T-helper 2 cell treated with Interferon-gamma antibody and Interleukin-4, amounts not matched to agents 5 μg/mL and 100 μg/mL, for 36 hours (primary cell): ENCODE data around the gene CCDC9B.
A peak's percentile ranks its signal among the peaks of the same experiment; 100 is the strongest.

Experiments
- DNase-seq: peaks from one replicate; pipeline ENCODE4 v3.0.0; 2021; ENCODE audit warnings: low spot score
- H3K27ac Mint-ChIP-seq: one replicate; pipeline ENCODE4 v1.8.0; 2021; ENCODE audit warnings: mild to moderate bottlenecking, mixed read lengths
- H3K27me3 Mint-ChIP-seq: one replicate; pipeline ENCODE4 v1.8.0; 2021; ENCODE audit warnings: low read depth, mixed read lengths
- H3K36me3 Mint-ChIP-seq: one replicate; pipeline ENCODE4 v1.8.0; 2021; ENCODE audit warnings: low read depth, mixed read lengths
- H3K4me1 Mint-ChIP-seq: one replicate; pipeline ENCODE4 v1.8.0; 2021; ENCODE audit warnings: low read depth, mixed read lengths
- H3K4me3 Mint-ChIP-seq: one replicate; pipeline ENCODE4 v1.8.0; 2022; ENCODE audit warnings: mild to moderate bottlenecking, moderate library complexity, mixed read lengths
- H3K9me3 Mint-ChIP-seq: one replicate; pipeline ENCODE4 v1.8.0; 2021; ENCODE audit warnings: mixed read lengths

Gene CCDC9B

GRCh38 chr15:40323953-40324937, 16.5 kb downstream of the CCDC9B start:
- H3K9me3 Mint-ChIP-seq = no peaks in the 10 kb centered on the region
- peaks cover 43% of the 10 kb centered on the region for H3K4me1 Mint-ChIP-seq
- no peak overlapping the region for H3K27ac Mint-ChIP-seq
- no peak for DNase-seq
- H3K4me3 Mint-ChIP-seq = peak overlapping the region; percentile 78
- peaks cover 24% of the 10 kb centered on the region for H3K27me3 Mint-ChIP-seq
- peaks cover 5% of the 10 kb centered on the region for H3K36me3 Mint-ChIP-seq

GRCh38 chr15:40323239-40323952, 17.3 kb downstream of the CCDC9B start, which contains the start of gene INAFM2:
INAFM2 (plus strand) TSS chr15:40323692; CDS start chr15:40324056, 364 bp downstream.
- peaks cover 35% of the 10 kb centered on the region for H3K4me1 Mint-ChIP-seq
- H3K27ac Mint-ChIP-seq = no peak within 1 kb of the TSS
- peak within 1 kb of the TSS; percentile 78 for H3K4me3 Mint-ChIP-seq
- peaks cover 24% of the 10 kb centered on the region for H3K27me3 Mint-ChIP-seq
- peak; percentile 86 for DNase-seq
- H3K9me3 Mint-ChIP-seq = no peaks in the 10 kb centered on the region
- H3K36me3 Mint-ChIP-seq = peaks cover 5% of the 10 kb centered on the region

GRCh38 chr15:40322531-40323238, 18.1 kb downstream of the CCDC9B start:
- DNase-seq = no peak
- Mint-ChIP-seq H3K27me3 (peaks cover 26% of the 10 kb centered on the region), H3K4me1 (peaks cover 31% of the 10 kb centered on the region), H3K4me3 (peak overlapping the region; percentile 75), H3K27ac (no peak overlapping the region), H3K9me3 (no peaks in the 10 kb centered on the region), H3K36me3 (peaks cover 5% of the 10 kb centered on the region)

- Mint-ChIP-seq H3K36me3 (peaks cover 3% of the 10 kb centered on the region), H3K4me1 (peaks cover 22% of the 10 kb centered on the region), H3K27ac (no peak overlapping the region), H3K27me3 (peaks cover 35% of the 10 kb centered on the region), H3K9me3 (no peaks in the 10 kb centered on the region), H3K4me3 (peak overlapping the region; percentile 44)
- DNase-seq = peak; percentile 50
Measured at GRCh38 chr15:40320931-40321371, 19.8 kb downstream of the CCDC9B start.

- H3K36me3 Mint-ChIP-seq = peaks cover 3% of the 10 kb centered on the region
- H3K27ac Mint-ChIP-seq = no peak overlapping the region
- DNase-seq = no peak
- peaks cover 21% of the 10 kb centered on the region for H3K4me1 Mint-ChIP-seq
- H3K9me3 Mint-ChIP-seq = no peaks in the 10 kb centered on the region
- H3K27me3 Mint-ChIP-seq = peaks cover 36% of the 10 kb centered on the region
- no peak overlapping the region for H3K4me3 Mint-ChIP-seq
Measured at GRCh38 chr15:40320409-40320808, 20.3 kb downstream of the CCDC9B start.

GRCh38 chr15:40317580-40317979, 23.2 kb downstream of the CCDC9B start:
- H3K4me1 Mint-ChIP-seq = peaks cover 16% of the 10 kb centered on the region
- no peaks in the 10 kb centered on the region for H3K9me3 Mint-ChIP-seq
- no peaks in the 10 kb centered on the region for H3K36me3 Mint-ChIP-seq
- H3K27me3 Mint-ChIP-seq = peaks cover 53% of the 10 kb centered on the region
- H3K27ac Mint-ChIP-seq = no peak overlapping the region
- H3K4me3 Mint-ChIP-seq = no peak overlapping the region
- no peak for DNase-seq

GRCh38 chr15:40316931-40317330, 23.8 kb downstream of the CCDC9B start:
- no peaks in the 10 kb centered on the region for H3K36me3 Mint-ChIP-seq
- H3K4me3 Mint-ChIP-seq = no peak overlapping the region
- H3K9me3 Mint-ChIP-seq = no peaks in the 10 kb centered on the region
- peaks cover 10% of the 10 kb centered on the region for H3K4me1 Mint-ChIP-seq
- no peak overlapping the region for H3K27ac Mint-ChIP-seq
- peaks cover 58% of the 10 kb centered on the region for H3K27me3 Mint-ChIP-seq
- no peak for DNase-seq

- H3K27me3 Mint-ChIP-seq = peaks cover 55% of the 10 kb centered on the region
- DNase-seq = no peak
- H3K36me3 Mint-ChIP-seq = no peaks in the 10 kb centered on the region
- H3K9me3 Mint-ChIP-seq = no peaks in the 10 kb centered on the region
- H3K4me3 Mint-ChIP-seq = no peak overlapping the region
- H3K4me1 Mint-ChIP-seq = peaks cover 6% of the 10 kb centered on the region
- H3K27ac Mint-ChIP-seq = no peak overlapping the region
Measured at GRCh38 chr15:40314723-40315276, 25.9 kb downstream of the CCDC9B start.

GRCh38 chr15:40313531-40314398, 27.0 kb downstream of the CCDC9B start:
- no peak overlapping the region for H3K4me3 Mint-ChIP-seq

GRCh38 chr15:40312370-40313158, 28.2 kb downstream of the CCDC9B start:
- Mint-ChIP-seq H3K36me3 (peaks cover 2% of the 10 kb centered on the region), H3K4me3 (no peak overlapping the region), H3K4me1 (peaks cover 20% of the 10 kb centered on the region), H3K27ac (no peak overlapping the region), H3K27me3 (peaks cover 53% of the 10 kb centered on the region), H3K9me3 (no peaks in the 10 kb centered on the region)
- no peak for DNase-seq

More at GRCh38 chr15:40313531-40314398, 27.0 kb downstream of the CCDC9B start:
- no peak overlapping the region for H3K27ac Mint-ChIP-seq
- DNase-seq = no peak
- H3K4me1 Mint-ChIP-seq = peaks cover 16% of the 10 kb centered on the region
- H3K27me3 Mint-ChIP-seq = peaks cover 55% of the 10 kb centered on the region
- no peaks in the 10 kb centered on the region for H3K36me3 Mint-ChIP-seq
- H3K9me3 Mint-ChIP-seq = no peaks in the 10 kb centered on the region

GRCh38 chr15:40310993-40311392, 29.7 kb downstream of the CCDC9B start:
- peak overlapping the region; percentile 39 for H3K27ac Mint-ChIP-seq
- DNase-seq = no peak
- H3K27me3 Mint-ChIP-seq = peaks cover 42% of the 10 kb centered on the region
- peaks cover 2% of the 10 kb centered on the region for H3K36me3 Mint-ChIP-seq
- peaks cover 27% of the 10 kb centered on the region for H3K4me1 Mint-ChIP-seq
- H3K9me3 Mint-ChIP-seq = no peaks in the 10 kb centered on the region
- no peak overlapping the region for H3K4me3 Mint-ChIP-seq
